CD4-positive, alpha-beta T cell treated with Interleukin-6 at 100 ng/mL for 8 hours (primary cell): ENCODE data around the gene CCNL2.
A peak's percentile ranks its signal among the peaks of the same experiment; 100 is the strongest.
"Not testable (repeated sequence)": the region's sequence is repeated elsewhere in the genome, so short reads cannot be mapped to it uniquely, and the experiment has no call there.

Source experiments
- DNase-seq: peaks from one replicate; pipeline ENCODE4 v3.0.0-alpha.2; 2020; ENCODE audit warnings: mixed read lengths, low spot score

The CCNL2 gene

GRCh38 chr1:1373051-1373814 lies 25.9 kb downstream of the CCNL2 start:
- no peak for DNase-seq

- peak; percentile 70 for DNase-seq
These were observed 27.1 kb downstream of the CCNL2 start for GRCh38 chr1:1371746-1372711.

GRCh38 chr1:1371364-1371745 lies 27.8 kb downstream of the CCNL2 start:
- peak; percentile 54 for DNase-seq

- DNase-seq: no peak
These were observed 28.3 kb downstream of the CCNL2 start for GRCh38 chr1:1370771-1371300.

- DNase-seq: not testable (repeated sequence)
These were observed 29.0 kb downstream of the CCNL2 start for GRCh38 chr1:1370094-1370493.

GRCh38 chr1:1367315-1367714 lies 31.8 kb downstream of the CCNL2 start:
- DNase-seq: no peak

- DNase-seq: no peak
These were observed 32.5 kb downstream of the CCNL2 start for GRCh38 chr1:1366699-1367066.

- no peak for DNase-seq
These were observed 33.0 kb downstream of the CCNL2 start for GRCh38 chr1:1365875-1366698.

- no peak for DNase-seq
These were observed 34.9 kb downstream of the CCNL2 start for GRCh38 chr1:1364266-1364665.

- DNase-seq: no peak
These were observed 37.1 kb downstream of the CCNL2 start for GRCh38 chr1:1361982-1362423.

- DNase-seq: no peak
These were observed 37.7 kb downstream of the CCNL2 start for GRCh38 chr1:1361233-1361981.

- no peak for DNase-seq
These were observed 38.5 kb downstream of the CCNL2 start for GRCh38 chr1:1360506-1361169.

- no peak for DNase-seq
These were observed 39.3 kb downstream of the CCNL2 start for GRCh38 chr1:1359664-1360468.

GRCh38 chr1:1359308-1359663 lies 39.8 kb downstream of the CCNL2 start:
- no peak for DNase-seq

GRCh38 chr1:1358433-1359271 lies 40.5 kb downstream of the CCNL2 start, which contains the start of gene MXRA8:
TSS of gene MXRA8 (minus strand) at chr1:1358555. CDS start at chr1:1358504, 51 bp downstream.
- no peak for DNase-seq

- no peak for DNase-seq
These were observed 41.2 kb downstream of the CCNL2 start for GRCh38 chr1:1357871-1358432.

GRCh38 chr1:1356796-1357401 lies 42.2 kb downstream of the CCNL2 start:
- DNase-seq: no peak
